Gastroesophageal sphincter (tissue), 3 donors: ENCODE results near the gene SCARB2.

ENCODE experiments used
- EP300 ChIP-seq: sonication (generic); formaldehyde crosslinking; IDR thresholded peaks from one replicate; pipeline ENCODE4 v1.6.1; 2017; ENCODE audit warnings: antibody characterized with exemption, mild to moderate bottlenecking
- POLR2A ChIP-seq, 2 donors: fragments of 450-650 bp; IDR thresholded peaks; one replicate each; pipeline ENCODE4 v1.6.1; 2017; ENCODE audit warnings: antibody characterized with exemption in 2 of 2, mild to moderate bottlenecking in 2 of 2, moderate library complexity in 1 of 2
- POLR2AphosphoS5 ChIP-seq: sonication (generic); formaldehyde crosslinking; IDR thresholded peaks from one replicate; pipeline ENCODE4 v1.6.1; 2017; ENCODE audit warnings: antibody characterized with exemption
- TF ChIP-seq, protein P1 (sequence below), 4 experiments: fragments of 200-600 bp in 2 of 4; fragments of 450-650 bp in 2 of 4; sonication (generic) in 1 of 4; IDR thresholded peaks; one replicate each; pipeline ENCODE4 v1.5.1; 2017 to 2019; ENCODE audit warnings: antibody characterized with exemption in 4 of 4, mild to moderate bottlenecking in 2 of 4, moderate library complexity in 2 of 4

DNA sequence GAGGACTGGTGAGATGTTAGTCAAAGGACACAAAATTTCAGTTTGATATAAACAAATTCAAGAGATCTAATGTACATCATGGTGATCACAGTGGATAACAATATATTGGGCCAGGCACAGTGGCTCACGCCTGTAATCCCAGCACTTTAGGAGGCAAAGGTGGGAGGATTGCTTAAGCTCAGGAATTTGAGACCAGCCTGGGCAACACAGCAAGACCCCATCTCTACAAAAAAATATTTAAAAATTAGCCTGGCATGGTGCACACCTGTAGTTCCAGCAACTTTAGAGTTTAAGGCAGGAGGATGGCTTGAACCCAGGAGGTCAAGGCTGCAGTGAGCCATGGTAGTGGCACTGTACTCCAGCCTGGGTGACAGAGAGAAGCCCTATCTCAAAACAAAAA, 8.7 kb downstream of the SCARB2 start:
- TF ChIP-seq, protein P1, sequence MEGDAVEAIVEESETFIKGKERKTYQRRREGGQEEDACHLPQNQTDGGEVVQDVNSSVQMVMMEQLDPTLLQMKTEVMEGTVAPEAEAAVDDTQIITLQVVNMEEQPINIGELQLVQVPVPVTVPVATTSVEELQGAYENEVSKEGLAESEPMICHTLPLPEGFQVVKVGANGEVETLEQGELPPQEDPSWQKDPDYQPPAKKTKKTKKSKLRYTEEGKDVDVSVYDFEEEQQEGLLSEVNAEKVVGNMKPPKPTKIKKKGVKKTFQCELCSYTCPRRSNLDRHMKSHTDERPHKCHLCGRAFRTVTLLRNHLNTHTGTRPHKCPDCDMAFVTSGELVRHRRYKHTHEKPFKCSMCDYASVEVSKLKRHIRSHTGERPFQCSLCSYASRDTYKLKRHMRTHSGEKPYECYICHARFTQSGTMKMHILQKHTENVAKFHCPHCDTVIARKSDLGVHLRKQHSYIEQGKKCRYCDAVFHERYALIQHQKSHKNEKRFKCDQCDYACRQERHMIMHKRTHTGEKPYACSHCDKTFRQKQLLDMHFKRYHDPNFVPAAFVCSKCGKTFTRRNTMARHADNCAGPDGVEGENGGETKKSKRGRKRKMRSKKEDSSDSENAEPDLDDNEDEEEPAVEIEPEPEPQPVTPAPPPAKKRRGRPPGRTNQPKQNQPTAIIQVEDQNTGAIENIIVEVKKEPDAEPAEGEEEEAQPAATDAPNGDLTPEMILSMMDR (IDR thresholded peaks at IDR 0.05) = no peak
- TF ChIP-seq POLR2AphosphoS5 (no peak), EP300 (no peak), POLR2A (IDR thresholded peaks at IDR 0.05) (no peak)
